ENCODE results near the gene TMEM115. TPM values are rescaled to one million over a fixed set of nuclear protein-coding genes. Genes with fewer than 3 reads are reported as not detected.

TMEM115 gene
- total and polyA plus RNA-seq, 9 of the 15 experiments (the other 6 are each of a cell fraction or from before 2014, with no cell fraction given): 1.6 to 26.9 (median 14.1) TPM

DNA sequence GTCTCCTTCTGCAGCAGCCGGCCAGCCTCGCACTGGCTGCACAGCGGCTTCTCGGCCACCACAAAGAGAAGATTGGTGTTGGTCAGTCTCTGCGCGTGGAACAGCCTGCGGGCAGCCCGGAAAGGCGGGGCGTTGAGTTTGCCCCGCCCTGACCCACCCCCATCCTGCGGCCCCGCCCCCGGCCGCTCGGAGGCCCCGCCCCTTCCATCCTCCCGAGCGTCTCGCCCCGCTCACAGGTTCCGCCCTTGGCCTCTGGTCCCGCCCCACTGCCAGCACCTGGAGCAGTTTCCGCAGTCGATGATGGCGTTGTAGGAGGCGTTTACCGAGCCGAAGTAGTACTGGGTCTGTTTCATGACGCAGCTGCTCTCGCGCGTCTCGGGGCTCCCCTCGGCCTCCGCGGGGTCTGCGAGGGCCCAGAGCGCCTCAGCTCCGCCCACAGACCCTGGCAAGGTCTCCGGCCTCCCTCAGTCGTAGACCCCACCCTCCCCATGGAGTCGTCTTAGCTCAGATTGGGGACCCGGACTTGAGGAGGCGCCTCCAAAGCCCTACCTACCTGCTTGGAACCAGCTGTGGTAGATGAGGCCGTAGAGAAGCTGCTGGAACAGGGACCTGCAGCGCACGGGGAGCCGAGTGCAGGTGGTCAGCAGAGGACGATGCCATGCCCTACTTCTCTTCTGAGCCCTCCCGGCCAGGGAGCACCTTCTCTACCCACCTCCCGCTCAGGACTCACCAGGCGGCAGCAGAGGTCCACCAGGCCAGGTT lies 5.9 kb upstream of the TMEM115 start (continued):
- TF ChIP-seq SNIP1 (IDR thresholded peaks at IDR 0.05; ENCODE audit: low read depth) (no peak), TRIM24 (IDR thresholded peaks at IDR 0.05) (no peak), YBX1 (IDR thresholded peaks at IDR 0.05) (no peak), ESRRB (CRISPR knock-in tag; IDR thresholded peaks at IDR 0.05; ENCODE audit: borderline replicate concordance) (no peak), SRSF7 (optimal IDR thresholded peaks at IDR 0.05; ENCODE audit: low read depth, low read length) (no peak), ZNF830 (CRISPR knock-in tag; IDR thresholded peaks at IDR 0.05) (no peak), NCOA1 (IDR thresholded peaks at IDR 0.05; ENCODE audit: low read depth) (no peak), BRD9 (IDR thresholded peaks at IDR 0.05; ENCODE audit: low read depth, partially characterized antibody) (no peak), RBM14 (IDR thresholded peaks at IDR 0.05; ENCODE audit: borderline replicate concordance, insufficient read depth, low read depth, low read length) (no peak)
- TF ChIP-seq, protein P1, sequence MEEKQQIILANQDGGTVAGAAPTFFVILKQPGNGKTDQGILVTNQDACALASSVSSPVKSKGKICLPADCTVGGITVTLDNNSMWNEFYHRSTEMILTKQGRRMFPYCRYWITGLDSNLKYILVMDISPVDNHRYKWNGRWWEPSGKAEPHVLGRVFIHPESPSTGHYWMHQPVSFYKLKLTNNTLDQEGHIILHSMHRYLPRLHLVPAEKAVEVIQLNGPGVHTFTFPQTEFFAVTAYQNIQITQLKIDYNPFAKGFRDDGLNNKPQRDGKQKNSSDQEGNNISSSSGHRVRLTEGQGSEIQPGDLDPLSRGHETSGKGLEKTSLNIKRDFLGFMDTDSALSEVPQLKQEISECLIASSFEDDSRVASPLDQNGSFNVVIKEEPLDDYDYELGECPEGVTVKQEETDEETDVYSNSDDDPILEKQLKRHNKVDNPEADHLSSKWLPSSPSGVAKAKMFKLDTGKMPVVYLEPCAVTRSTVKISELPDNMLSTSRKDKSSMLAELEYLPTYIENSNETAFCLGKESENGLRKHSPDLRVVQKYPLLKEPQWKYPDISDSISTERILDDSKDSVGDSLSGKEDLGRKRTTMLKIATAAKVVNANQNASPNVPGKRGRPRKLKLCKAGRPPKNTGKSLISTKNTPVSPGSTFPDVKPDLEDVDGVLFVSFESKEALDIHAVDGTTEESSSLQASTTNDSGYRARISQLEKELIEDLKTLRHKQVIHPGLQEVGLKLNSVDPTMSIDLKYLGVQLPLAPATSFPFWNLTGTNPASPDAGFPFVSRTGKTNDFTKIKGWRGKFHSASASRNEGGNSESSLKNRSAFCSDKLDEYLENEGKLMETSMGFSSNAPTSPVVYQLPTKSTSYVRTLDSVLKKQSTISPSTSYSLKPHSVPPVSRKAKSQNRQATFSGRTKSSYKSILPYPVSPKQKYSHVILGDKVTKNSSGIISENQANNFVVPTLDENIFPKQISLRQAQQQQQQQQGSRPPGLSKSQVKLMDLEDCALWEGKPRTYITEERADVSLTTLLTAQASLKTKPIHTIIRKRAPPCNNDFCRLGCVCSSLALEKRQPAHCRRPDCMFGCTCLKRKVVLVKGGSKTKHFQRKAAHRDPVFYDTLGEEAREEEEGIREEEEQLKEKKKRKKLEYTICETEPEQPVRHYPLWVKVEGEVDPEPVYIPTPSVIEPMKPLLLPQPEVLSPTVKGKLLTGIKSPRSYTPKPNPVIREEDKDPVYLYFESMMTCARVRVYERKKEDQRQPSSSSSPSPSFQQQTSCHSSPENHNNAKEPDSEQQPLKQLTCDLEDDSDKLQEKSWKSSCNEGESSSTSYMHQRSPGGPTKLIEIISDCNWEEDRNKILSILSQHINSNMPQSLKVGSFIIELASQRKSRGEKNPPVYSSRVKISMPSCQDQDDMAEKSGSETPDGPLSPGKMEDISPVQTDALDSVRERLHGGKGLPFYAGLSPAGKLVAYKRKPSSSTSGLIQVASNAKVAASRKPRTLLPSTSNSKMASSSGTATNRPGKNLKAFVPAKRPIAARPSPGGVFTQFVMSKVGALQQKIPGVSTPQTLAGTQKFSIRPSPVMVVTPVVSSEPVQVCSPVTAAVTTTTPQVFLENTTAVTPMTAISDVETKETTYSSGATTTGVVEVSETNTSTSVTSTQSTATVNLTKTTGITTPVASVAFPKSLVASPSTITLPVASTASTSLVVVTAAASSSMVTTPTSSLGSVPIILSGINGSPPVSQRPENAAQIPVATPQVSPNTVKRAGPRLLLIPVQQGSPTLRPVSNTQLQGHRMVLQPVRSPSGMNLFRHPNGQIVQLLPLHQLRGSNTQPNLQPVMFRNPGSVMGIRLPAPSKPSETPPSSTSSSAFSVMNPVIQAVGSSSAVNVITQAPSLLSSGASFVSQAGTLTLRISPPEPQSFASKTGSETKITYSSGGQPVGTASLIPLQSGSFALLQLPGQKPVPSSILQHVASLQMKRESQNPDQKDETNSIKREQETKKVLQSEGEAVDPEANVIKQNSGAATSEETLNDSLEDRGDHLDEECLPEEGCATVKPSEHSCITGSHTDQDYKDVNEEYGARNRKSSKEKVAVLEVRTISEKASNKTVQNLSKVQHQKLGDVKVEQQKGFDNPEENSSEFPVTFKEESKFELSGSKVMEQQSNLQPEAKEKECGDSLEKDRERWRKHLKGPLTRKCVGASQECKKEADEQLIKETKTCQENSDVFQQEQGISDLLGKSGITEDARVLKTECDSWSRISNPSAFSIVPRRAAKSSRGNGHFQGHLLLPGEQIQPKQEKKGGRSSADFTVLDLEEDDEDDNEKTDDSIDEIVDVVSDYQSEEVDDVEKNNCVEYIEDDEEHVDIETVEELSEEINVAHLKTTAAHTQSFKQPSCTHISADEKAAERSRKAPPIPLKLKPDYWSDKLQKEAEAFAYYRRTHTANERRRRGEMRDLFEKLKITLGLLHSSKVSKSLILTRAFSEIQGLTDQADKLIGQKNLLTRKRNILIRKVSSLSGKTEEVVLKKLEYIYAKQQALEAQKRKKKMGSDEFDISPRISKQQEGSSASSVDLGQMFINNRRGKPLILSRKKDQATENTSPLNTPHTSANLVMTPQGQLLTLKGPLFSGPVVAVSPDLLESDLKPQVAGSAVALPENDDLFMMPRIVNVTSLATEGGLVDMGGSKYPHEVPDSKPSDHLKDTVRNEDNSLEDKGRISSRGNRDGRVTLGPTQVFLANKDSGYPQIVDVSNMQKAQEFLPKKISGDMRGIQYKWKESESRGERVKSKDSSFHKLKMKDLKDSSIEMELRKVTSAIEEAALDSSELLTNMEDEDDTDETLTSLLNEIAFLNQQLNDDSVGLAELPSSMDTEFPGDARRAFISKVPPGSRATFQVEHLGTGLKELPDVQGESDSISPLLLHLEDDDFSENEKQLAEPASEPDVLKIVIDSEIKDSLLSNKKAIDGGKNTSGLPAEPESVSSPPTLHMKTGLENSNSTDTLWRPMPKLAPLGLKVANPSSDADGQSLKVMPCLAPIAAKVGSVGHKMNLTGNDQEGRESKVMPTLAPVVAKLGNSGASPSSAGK (IDR thresholded peaks at IDR 0.05): no peak
